Islet of Langerhans (tissue), 1 donor: ENCODE measurements around the gene ZNF174.

Experiments
- FAIRE-seq: peaks from one replicate; lab custom pipeline; 2011; peaks lifted over from hg19 to GRCh38; lab: Jason Lieb, UNC

ZNF174 gene

DNA sequence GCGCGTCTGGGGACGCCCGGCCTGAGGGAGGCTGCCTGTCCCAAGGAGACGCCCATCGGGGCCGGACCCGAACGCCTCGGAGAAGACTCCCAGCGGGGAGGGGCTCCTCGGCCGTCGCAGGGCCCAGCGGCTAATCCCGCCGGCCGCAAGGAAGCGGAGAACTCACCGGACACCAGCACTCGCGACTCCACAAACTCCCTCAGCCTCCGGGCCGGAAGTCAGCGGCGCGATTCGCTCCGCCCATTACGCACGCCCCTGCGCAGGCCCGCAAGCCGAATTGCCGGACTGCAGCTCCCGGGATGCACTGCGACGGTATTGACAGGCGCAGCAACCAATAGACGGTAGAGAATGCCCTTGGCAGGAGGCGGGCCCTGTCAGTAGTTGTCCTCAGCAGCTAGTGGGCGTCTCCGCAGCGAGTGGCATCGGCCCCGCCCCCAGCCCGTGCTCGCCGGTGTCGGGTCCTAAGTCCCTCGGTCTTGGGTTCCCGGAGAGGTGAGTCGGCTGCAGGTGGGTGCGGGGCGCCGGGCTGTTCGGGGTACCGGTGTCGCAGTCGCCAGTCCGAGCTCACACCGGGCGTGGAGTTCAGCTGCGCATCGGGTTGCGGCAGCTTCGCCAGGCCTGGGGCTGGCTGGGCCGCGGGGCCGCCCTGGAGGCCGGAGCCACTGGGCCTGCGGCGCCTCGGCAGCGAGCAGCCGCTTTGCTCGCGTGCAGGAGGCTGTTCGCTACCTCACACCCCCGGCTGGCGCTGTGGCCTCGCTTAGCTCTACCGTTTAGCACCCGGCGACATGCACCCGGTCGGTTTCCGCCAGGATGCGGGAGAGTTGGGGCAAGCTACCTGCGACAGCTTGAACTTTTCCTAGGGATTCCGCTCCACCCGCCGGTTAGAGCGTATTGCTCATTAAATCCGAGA, at the start of gene ZNF174, which contains the start of gene ZSCAN32:
Gene ZNF174 (plus strand): TSS at position 437 of the 910 bp plus-strand sequence. CDS start 790 bp downstream, outside the sequence.
Gene ZSCAN32 (minus strand): TSS at position 226 of the 910 bp plus-strand sequence. CDS start 3,447 bp downstream, outside the sequence.
- FAIRE-seq: no peak

DNA sequence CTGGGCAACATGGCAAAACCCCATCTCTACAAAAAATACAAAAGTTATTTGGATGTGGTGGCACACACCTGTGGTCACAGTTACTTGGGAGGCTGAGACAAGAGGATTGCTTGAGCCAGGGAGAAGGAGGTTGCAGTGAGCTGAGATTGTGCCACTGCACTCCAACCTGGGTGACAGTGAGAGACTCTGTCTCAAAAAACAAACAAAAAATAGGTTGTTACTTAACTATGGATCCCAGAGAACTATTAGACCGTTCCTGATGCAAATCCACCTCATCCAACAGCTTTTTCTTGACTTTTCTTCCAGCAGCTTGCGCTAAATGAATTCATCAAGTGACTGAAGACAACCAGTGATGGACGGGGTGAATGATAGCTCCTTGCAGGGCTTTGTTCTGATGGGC, 45.4 kb upstream of the ZNF174 start, which contains the start of gene OR2C1:
Gene OR2C1 (plus strand): TSS at position 301 of the 400 bp plus-strand sequence. CDS start 52 bp downstream, at position 353.
- FAIRE-seq: no peak

DNA sequence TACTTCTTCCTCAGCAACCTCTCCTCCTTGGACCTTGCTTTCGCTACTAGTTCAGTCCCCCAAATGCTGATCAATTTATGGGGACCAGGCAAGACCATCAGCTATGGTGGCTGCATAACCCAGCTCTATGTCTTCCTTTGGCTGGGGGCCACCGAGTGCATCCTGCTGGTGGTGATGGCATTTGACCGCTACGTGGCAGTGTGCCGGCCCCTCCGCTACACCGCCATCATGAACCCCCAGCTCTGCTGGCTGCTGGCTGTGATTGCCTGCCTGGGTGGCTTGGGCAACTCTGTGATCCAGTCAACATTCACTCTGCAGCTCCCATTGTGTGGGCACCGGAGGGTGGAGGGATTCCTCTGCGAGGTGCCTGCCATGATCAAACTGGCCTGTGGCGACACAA, 44.9 kb upstream of the ZNF174 start:
- FAIRE-seq: no peak

DNA sequence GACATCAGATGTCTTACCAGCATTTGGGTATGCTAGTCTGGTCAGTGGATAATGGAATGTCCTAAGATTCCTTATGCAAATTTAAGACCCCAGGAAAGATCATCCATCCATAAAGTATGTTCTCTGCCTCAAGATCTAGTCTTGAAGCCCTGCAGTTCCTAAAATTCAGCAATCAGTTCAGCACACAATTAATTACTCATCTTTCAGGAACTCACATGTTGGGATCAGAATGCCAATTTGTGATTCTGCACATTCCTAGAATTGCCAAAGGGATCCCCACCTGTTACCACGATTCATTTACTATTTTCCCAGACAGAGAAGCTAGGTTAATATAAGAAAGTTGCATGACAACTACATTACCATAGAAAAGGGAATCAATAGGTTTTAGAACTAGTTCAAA, 42.1 kb upstream of the ZNF174 start:
- FAIRE-seq: no peak

DNA sequence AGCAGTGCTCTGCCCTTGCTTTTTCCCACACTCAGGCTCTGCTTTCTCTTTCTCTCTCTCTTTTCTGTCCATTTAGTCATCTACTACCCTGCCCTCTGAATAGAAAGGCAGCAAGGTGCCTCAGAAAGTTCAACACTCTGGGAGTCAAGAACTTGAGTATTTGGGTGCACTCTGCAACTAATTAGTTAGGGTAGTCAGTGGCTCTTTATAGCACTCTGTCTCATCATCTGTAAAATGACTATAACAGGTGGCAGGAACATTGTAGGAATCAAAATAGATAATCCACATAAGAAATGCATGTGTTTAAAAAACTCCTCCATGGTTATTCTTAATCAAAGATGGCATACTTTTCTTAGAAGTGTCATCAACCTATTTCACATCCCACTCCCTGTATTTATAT, 38.1 kb upstream of the ZNF174 start:
- no peak for FAIRE-seq

DNA sequence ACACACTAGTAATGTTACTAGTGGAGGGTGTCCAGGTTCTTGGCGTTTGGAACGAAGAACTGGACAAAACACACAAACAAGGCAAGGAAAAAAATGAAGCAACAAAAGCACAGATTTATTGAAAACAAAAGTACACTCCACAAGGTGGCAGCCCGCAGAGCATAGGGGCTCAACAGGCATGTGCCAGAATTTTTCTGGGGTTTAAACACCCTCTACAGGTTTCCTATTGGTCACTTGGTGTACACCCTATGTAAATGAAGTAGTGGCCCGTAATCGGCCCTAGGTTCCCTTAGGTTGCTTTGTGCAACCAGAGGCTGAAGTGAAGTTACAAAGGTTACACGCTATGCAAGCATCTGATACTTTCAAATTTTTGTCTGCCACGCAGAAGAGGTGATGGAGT, 37.2 kb upstream of the ZNF174 start:
- FAIRE-seq: no peak

DNA sequence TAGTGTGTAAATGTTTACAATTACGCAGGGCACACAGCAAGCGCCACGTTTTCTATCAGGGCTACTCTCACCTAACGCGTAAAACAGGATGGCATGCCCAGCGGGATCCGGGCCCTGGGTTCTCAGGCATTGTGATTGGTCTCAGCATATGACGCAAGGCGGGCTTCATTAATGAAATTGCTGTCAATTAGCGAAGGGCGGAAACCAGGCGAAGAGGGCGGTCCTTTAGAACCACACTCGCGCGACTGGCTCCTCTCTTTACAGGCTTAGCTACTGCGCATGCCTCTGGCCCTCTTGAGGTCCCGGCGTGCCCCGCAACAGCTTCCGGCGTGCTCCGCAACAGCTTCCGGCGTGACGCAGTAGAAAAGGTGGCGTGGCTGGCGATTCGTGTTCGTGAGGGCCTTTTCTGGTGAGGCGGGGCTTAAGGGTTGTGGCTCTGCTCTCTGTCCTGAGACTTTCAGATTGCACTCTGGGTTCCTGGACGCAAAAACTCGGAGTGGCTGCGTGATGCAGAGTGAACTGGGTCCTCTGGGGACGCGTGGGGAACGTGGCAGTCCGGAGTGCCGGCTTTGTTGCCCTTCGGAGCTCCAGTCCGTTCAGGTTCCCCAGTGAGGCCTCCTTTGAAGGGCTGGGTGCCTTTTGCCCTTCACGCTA, 36.1 kb upstream of the ZNF174 start:
- peak; percentile 64 for FAIRE-seq

DNA sequence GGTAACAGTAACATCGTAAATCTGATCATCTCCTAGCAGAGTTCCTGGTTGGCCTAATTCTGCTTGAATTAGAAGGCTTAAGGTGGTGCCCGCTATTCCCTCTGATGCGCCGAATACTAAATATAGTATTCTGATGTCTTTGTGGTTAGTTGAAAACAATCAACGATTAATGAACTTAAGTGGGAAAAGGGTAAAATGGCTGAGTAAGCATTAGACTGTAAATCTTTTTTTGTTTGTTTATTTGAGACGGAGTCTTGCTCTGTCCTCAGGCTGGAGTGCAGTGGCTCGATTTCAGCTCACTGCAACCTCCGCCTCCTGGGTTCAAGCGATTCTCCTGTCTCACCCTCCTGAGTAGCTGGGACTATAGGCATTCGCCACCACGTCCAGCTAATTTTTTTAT, 31.9 kb upstream of the ZNF174 start:
- FAIRE-seq: no peak

DNA sequence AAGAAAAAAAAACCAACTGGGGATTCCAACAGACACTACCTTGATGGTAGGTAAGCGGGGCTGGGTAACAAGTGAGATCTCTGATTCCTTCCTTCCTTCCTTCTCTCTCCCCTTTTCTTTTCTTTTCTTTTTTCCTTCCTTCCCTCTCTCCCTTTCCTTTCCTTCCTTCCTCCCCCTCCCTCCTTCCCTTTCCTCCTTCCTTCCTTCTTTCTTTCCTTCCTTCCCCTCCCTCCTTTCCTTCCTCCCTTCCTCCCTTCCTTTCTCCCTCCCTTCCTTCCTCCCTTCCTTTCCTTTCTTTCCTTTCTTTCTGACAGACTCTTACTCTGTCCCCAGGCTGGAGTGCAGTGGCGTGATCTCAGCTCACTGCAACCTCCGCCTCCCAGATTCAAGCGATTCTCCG, 25.3 kb upstream of the ZNF174 start:
- FAIRE-seq: no peak

DNA sequence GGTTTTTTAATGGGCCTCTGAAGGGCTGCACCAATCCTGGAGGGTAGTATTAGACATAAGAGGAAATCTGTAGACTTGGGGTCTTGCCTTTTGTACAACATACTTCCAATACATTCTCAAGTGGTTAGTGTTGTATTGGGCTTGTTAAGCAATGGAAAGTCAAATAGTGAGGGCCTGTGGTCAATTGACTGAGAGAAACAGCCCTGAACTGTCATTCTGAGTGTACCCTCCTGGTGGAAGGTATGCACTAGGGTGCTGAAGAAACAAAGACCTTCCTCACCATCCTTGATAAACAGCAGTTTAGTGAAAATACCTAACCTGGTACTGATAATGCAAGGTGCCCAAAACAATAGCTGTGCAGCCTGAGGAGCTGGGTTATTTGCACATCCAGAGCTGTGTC, 23.1 kb upstream of the ZNF174 start:
- FAIRE-seq: no peak

DNA sequence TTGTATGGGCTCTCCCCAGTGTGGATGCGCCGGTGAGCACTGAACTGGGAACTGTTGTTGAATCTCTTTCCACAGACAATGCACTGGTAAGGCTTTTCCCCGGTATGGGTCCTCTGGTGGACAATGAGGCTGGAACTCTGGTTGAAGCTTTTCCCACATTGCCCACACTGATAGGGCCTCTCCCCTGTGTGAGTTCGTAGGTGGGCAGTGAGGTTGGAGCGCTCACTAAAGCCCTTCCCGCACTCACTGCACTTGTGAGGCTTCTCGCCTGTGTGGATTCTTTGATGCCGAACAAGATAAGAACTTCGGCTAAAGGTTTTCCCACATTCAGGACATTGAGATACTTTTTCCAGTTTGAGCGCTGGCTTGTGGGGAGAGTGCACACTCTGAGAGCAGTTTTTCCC, 18.0 kb upstream of the ZNF174 start:
- FAIRE-seq: no peak

DNA sequence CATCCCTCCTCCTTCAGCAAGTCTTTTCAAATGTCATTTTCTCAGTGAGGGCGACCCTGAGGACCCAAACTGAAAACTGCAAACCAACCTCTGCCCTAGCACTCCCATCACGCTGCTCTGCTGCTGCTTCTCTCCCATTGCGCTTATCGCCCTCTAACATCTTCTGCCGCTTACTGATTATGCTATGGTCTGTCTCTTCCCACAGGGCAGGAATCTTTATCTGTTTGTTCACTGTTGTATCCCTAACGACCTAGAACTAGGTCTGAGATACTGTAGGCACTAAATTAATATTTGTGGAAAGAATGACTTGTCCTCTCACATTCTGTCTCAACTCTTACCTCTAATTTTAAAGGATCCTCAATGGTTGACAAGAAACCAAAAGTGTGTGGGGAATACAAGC, 12.7 kb upstream of the ZNF174 start:
- no peak for FAIRE-seq

DNA sequence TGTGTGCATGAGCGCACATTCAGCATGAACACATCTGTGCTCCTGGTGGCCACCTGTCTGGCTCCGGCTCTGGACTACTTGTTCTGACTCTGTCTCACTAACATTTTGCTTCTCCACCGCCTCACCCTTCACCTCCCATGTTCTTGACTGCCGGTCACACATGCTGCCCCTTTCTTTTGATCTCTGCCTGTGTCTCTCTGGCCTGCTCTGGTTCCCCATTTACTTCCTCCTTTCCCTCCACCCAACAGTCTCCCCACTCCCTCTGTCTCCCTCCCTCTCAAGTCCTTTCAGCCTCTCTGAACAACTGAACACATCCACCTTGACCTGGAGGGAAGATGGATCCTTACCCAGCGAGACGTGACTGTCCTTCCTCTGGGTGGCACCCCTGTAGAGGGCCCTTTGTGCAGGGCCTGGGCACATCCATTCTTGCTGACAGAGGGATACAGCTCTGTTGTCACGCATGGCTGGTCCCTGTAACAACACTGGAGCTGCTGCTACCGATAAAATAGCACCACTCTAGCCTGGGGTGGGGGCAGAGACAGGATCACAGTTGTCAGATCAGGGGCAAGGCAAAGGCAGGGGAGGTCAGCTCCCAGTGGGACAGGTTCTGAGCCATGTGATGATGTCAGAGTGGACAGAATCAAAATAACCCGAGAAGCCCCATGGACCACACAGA, 11.2 kb upstream of the ZNF174 start:
- no peak for FAIRE-seq

DNA sequence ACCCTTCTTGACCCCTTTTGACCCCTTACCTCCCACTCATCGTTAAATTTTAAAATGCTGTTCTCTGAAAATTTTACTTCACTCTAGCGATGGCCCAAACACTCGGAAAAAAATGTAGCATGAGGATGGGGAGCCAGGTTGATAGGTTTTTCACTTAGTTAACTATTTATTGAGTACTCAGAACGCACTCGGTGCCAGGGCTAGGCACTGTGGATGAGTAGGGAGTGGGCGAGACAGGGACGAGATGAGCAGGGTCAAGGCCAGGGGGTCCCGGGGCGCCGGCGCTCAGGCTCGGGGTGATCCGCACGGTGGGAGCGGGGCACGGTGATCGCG, 603 bp upstream of the ZNF174 start:
- no peak for FAIRE-seq

DNA sequence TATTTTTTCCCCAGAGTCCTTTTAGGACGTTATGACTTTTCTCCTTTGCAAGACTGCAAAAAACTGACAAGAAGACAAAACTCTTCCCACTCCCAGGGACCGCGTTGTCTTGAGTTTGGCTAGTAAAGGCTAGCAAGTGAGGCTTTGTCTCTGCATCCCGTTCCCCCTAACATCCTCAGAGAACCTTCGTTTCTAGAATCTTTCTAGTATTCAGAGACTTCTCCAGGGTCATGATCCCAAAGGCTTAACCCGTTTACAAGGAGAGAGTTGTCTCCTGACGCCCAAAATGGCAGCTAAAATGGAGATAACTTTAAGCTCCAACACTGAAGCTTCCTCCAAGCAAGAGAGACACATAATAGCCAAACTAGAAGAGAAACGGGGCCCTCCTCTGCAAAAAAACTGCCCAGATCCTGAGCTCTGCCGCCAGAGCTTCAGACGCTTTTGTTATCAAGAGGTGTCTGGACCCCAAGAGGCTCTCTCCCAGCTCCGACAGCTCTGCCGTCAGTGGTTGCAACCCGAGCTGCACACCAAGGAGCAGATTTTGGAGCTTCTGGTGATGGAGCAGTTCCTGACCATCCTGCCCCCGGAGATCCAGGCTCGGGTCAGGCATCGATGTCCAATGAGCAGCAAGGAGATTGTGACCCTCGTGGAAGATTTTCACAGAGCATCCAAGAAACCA, 843 bp downstream of the ZNF174 start:
- FAIRE-seq: no peak

DNA sequence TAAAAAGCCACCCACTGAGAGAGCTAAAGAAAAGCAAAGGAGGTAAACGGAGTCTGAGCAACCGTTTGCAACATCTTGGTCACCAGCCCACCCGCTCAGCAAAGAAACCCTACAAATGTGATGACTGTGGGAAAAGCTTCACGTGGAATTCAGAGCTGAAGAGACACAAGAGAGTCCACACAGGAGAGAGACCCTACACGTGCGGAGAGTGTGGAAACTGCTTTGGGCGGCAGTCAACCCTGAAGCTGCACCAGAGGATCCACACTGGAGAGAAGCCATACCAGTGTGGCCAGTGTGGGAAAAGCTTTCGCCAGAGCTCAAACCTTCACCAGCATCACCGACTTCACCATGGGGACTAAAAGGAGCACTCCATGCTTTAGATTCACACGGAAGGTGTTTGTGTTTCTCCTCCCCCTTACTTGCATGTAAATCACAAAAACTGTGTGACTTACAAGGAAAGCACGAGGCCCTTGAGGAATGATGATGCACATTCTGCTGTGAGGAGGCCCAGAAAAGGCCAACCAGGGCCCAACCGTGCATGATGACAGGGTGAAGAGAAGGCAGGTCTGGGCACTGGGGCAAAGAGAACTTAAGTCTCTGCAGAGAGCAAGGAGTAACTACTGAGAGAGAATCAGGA, 7.7 kb downstream of the ZNF174 start:
- FAIRE-seq: no peak

DNA sequence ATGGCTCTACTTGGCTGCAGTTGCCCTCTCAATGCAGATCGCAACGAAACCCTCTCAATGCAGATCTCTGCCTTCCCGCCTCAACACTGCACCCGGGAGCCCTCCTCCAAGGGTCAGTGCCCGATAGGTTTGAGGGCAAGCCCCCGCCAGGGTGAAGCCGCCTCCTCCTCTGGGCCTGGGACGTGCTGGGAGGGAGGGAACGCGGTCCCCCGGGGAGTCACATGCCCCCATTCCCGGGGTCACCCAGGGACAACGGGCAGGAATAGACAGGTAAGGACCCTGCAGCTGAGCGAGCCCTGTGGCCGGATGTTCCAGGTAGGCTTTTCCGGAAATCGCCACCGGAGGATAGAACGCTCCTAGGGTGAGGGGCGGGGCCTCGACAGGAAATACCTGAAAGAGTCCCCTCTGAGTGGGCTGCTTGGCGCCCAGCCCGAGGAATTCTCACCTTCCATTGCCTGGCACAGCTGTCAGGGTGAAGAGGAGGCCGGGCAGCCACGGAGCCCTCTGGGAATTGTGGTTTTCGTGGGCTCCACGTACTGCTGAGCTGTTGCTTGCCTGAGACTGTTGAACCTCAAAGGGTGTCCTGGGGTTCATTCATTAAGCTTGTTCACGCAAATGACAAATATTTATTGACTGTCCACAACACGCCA, 12.8 kb downstream of the ZNF174 start:
- FAIRE-seq: no peak

DNA sequence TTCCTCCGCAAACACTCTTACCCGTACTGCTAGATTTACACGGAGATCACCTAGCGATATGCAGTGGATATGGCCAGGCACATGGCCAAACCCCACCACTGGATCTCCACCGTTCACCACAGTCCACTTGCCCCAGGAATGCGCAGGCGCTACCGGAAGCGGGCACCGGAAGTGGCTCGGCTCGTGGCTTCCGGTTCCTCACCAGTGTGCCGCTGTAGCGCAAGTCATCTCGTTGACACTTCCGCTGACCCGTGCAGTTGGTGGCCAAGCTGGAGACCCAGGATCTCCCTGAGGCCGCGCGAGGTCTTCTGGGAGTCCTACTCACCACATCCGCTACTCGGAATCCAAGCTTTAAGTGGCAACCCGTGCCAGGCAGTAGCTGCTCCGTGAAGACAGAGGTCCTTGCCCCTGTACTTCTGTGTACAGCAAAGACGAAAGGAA, 30.8 kb downstream of the ZNF174 start:
- FAIRE-seq: no peak

DNA sequence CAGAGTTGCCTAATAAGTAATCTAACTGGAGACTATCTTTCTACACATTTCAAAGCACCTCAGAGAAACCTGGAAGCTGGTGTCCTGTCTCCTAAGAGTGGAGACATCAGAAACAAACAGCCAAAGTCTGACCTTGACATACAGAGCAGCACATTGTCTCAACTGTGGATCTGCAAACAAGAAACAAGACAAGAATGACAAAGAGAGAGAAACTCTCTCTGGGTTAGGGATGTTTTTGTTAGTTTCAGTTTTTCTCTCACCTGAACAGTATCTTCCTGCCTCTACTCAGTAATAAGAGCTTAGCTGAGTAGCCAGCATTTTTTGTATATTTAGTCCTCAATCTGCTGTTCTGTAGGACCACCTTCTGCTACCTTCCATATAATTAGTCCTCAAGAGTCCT, 33.4 kb downstream of the ZNF174 start:
- FAIRE-seq: no peak

DNA sequence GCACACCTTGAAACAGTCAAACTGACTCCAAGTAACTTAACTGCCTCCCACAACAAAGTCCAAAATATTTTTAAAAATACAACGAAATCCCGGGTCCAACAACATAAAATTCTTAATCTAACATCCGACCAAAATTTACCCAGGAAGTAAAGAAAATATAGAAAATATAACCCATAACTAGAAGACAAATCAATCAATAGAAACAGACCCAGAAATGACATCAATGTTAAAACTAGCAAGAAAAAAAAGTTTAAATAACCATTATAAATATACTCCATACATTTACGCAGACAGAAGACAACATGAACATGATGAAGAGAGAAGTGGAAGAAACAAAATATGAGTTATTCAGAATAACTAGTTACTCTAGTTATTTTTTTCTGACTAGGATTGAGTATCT, 38.6 kb downstream of the ZNF174 start:
- FAIRE-seq: no peak
